ENCODE data around the gene TTI1.
A peak's percentile ranks its signal among the peaks of the same experiment; 100 is the strongest.

TTI1 gene

DNA sequence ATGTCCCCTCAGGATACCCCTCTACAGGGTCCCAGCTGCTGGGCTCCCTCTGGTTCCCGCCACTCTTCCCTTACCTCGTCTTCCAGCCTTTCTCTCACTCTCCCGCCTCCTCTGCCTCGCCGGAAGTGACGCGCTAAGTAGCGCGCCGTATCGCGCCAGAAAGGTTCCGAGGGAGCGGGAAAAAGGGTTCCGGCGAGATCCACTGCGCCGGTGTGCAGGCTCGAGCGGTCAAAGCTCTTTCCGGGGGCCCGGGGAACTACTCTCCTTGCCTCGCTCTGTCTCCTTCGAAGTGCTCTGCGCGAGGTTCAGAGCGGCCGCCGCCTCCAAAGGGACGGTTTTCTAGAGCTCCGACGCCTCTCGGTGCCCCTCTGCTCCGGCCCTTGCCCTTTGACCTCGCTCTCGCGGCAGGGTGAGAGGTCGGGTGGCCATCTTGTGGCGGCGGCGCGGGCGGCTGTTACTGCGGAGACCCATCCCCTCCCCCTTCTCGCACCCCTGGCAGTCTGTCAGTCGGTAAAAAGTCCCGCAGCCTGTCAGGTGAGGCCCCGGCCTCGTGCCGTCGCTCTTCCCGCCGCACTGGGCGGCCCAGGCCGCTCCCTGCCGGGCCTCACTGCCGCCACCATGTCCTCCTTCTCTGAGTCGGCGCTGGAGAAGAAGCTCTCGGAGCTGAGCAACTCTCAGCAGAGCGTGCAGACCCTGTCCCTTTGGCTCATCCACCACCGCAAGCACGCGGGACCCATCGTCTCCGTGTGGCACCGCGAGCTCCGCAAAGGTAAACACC lies at the start of gene TTI1, which contains the start of gene RPRD1B:
TTI1 (minus strand) TSS at position 127 of the 778 bp plus-strand sequence. CDS start 19,640 bp downstream, outside the sequence.
RPRD1B (plus strand) TSS at position 417 of the 778 bp plus-strand sequence; CDS start at position 619, 202 bp downstream.
- peak; percentile 90 for DNase-seq

DNA sequence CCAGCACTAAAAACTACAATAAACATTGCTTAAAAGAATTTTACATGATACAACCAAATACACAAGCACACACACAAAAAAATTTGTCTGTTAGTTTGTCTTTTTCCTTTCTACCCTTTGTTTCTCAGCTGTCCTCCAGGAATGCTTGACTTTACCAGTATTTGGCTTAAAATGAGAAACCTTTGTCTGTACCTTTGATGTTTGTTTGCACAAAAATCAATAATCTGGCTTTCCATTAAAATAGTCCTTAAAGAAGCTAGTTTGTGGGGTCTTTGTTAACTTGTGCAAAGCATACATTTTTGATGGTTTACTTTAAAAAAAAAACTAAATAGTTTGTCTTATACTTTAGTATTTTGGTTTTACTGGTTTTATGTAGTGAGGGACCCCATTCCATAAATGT lies 49.6 kb upstream of the TTI1 start:
- no peak for DNase-seq

DNA sequence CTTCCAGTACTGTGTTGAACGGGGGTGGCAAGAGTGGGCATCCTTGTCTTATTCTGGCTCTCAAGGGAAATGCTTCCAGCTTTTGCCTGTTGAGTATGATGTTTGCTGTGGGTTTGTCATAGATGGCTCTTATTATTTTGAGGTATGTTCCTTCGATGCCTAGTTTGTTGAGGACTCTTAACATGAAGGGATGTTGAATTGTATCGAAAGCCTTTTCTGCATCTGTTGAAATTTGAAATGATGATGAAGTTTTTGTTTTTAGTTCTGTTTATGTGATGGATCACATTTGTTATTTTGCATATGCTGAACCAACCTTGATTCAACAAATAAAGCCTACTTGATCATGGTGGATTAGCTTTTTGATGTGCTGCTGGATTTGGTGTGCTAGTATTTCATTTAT lies 48.3 kb upstream of the TTI1 start:
- no peak for DNase-seq

DNA sequence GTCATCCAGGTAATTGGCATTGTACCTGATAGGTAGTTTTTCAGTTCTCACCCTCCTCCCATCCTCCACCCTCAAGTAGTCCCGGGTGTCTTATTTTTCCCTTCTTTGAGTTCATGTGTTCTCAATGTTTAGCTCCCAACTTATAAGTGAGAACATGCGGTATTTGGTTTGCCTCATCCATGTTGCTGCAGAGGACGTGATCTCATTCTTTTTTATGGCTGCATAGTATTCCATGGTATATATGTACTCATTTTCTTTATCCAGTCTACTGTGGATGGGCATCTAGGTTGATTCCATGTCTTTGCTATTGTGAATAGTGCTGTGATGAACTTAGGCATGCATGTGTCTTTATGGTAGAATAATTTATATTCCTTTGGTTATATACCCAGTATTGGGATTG lies 46.1 kb upstream of the TTI1 start:
- no peak for DNase-seq

DNA sequence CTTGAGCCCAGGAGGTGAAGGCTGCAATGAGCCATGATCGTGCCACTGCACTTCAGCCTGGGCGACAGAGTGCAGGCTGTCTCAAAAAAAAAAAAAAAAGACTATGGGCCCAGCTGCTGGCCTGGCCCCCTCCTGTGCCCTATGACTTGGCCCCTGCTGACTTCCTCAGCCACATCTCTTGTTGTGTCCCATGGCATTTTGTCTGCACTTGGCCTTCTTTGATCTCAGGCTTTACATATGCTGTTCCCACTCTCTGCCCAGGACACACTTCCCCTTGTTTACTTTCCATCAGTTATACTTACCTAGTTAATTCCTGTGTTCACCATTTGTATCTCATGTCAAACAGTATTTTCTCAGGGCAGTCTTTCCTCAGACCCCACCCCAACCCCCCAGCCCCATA lies 44.8 kb upstream of the TTI1 start:
- no peak for DNase-seq

DNA sequence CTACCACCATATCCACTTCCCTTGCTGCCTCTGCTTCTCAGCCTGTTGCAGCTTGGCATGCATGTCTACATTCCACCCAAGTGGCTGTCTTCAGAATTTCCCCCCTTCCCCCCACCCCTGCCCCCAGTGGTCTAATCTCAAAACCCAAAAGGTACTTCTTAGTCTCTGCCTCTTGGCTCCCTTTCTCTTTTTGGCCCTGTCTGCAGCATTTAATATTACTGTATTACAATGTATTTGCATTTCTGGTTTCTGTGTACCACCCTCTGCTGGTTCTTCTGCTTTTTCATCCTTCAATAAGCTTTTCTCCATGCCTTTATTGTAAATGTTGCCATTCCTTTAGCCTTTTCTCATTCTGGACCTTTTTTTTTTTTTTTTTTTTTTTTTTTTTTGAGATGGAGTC lies 43.3 kb upstream of the TTI1 start:
- no peak for DNase-seq

DNA sequence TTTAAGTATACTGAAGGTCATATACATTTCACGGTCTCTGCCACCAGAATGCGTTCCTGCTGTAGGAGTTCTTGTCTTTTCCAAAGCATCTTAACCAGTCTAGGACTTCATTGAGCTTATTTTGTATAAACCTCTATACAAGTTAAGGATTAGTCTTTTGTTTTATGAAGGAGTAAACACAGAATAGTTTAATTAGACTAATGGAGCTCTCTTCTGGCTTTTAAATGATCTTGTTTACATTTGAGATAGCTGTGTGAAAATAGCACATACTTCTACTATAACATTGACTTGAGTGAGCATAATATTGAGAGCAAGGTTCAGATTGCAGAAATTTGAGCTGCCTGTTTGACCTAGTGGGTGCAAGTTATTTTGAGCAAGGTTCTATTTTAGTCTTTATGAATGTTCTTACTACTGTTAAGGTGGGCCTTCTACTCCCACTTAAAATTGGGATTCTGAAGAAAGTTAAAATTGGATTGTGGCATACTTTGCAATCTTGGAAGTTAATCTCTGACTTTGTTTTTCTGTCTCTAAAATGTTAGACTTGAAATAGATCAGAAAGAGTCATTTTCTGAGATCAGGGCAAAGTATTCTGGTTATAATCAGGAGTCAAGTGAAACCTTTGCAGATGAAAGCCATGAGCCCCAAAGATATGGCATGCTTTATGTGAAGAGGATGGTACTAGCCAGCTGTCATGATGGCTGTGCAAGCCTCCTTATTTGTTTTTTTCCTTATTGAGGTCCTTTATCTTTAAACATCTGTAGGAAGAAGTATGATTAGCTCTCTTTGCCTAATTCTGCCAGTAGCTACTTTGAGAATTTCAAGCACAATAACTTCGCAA lies 42.1 kb upstream of the TTI1 start:
- no peak for DNase-seq

DNA sequence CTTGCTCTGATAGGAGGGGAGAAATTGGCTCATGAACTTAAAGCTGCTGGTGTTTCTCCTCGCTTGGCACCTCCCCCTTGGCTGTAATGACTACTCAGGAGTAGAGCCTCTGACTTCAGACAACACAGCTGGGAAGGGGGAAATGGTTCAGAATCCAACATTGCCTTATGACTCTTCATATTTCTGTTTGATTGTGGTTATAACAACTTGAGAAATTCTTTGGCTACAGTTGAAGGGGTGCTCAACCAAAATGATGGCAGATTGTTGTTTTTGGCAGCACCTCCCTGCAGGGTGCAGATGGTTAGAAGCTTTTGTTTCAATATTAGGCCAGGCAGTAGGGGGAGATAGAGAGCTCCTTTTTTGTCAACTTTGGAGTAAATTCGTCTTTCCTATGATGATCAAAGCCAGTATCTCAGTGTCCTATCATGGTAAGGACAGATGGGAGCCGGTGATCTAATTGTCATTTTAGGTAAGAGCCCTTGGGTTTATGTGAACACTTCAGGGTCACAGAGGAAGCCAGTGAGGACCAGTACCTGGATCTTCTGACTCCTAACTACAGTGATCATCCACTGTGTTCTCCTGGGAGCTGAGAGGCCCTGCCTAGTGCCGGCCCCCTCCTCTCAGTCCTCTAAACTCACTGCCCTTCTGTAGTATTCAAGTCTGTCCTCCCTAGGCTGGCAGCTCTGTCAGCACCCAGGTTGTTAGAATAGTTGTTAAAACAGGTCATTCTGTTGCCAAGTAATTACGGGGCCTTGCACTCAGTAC lies 40.2 kb upstream of the TTI1 start:
- peak; percentile 86 for DNase-seq

DNA sequence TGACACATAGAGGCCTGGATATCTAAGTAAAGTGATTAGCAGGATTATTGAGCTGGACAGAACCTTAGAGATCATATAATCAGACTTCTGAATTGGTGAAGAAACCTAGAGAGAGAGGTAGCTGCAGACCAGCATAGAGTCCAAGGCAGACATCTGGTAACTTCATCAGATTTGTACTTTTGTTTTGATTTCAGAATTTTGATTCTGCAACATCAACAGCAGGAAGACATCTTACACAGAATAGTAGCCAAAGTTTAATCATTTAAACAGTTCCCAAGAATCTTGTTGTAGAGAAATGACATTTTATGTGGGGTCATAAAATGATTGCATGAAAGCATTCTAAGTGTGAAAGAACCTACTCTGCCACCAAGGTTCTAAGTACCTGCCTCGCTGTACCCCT lies 39.6 kb upstream of the TTI1 start:
- DNase-seq, result no peak

DNA sequence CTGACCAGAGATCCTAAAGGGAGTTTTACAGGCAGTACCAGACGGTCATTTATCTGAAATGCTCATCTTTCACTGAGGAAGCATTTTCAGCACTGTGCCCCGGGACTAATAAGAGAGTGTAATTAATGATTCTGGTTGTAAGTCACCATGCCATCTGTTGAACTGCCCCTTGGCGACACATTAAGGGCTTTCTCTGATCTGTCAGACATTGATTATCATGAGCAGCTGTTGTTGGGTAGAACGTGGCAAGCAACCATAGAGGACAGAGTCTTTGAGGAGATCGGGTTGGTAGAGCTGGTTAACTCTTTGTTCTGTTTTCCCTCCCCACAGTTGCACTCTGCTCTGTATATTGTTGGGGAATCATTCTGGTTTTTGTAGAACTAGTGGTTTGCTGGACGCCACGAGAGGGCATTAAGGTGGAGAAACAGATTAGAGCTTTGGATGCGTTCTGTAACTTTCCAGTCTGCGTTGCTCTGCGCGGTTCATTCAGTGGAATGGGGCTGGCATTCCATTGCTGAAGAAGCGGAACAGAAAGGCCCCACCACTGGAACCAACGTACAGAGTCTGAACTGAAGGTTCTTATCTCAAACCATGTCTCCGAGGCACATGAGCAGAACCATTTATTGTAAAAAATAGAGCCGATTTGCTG lies 34.6 kb upstream of the TTI1 start:
- no peak for DNase-seq

DNA sequence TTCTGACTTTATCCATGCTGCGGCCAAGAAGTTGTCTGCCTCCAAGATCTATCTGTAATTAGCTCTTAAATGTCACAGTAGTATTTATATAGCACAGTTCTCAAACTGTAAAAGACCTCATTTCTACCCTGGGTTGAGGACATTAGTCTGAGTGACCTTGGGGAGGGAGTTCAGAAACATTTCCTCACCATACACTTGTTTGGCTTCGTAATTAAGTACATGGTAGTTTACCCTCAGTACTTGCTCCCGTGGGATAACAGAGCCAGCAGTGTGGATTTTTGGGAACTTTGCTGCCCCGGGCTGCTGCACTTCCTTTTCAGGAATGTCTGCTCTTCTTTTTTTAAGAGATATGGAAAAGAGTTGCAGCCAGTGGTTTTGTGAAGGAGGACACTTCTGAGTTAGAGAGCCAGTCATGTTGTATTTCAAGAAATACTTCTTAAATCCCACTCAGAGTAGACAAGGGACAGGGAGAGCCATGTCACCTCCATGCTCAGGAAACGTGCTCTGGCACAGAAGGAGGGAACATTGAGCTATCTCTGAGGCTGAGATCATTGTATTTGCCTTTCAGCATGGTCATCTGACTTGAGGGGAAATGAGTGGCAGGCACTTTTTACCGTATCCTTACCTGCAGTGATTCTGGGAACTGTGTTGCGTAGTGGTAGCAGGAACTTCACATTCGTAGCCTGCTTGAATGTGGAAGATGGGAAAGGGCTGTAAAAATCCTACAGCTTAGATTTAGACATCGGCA lies 33.9 kb upstream of the TTI1 start:
- no peak for DNase-seq

DNA sequence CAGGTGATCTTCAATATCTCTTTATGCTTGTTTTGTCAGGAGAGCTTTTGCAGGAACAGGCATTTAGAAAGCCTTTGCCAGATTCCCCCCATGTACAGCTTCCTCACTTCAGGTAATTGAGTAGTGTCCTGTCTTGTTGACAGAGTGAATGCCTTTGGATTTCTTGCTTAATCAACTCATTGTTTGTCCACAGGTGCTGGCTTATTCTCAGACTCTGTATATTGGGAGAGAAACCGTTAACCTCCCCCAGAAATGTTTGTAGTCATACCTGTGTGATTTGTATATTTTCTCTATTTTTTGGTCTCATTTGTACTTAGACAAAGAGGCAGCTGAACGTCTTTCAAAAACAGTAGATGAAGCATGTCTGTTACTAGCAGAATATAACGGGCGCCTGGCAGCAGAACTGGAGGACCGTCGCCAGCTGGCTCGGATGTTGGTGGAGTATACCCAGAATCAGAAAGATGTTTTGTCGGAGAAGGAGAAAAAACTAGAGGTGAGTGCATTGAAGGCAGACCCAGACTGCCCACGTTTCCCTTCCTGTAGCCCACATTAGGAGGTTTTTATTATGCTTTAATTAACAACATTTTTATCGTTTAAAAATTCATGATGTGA lies 32.6 kb upstream of the TTI1 start:
- DNase-seq, result no peak

DNA sequence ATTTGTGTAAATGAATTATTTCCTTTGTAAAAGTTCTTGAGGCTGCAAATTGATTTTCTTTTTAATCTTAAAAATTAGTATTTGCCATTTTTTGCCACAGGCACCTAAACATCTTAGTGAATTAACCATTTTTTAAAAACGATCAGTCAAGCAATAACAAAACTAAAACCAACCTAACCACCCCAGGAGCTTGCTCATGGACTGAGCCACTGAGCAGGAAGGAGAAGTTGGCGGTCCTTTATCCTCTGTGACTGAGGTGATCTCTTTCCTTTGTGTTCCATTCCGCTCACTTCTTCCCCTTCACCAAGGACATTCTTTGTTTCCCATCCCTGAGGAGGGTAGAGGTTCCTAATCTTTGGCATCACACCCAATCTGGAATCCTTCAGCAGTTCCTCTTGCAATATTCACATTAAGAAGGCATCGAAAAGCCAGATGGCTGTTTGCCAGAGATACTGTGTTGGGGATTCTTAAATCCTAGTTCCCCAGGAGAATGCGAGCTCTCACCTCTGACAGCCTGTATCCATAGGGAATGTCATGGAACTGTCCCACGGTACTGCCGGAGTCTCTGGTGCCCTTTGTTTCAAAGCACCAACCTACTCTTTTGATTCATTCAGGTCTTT lies 30.8 kb upstream of the TTI1 start:
- DNase-seq, result no peak

DNA sequence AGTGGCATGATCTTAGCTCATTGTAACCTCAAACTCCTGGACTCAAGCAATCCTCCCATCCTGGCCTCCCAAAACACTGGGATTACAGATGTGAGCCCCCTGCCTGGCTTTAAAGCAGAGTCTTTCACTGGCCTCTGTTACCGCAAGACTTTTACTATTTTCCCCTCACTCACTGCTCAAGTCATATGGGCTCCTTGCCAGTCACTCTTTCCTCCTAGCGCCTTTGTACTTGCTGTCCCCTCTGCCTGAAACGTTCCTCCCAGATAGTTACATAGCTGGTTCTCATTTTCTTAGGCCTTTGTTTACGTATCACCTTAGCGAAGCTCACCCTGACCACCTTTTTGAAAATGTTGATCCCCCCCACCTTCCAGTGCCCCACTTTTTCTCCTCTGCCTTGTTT lies 29.6 kb upstream of the TTI1 start:
- no peak for DNase-seq

DNA sequence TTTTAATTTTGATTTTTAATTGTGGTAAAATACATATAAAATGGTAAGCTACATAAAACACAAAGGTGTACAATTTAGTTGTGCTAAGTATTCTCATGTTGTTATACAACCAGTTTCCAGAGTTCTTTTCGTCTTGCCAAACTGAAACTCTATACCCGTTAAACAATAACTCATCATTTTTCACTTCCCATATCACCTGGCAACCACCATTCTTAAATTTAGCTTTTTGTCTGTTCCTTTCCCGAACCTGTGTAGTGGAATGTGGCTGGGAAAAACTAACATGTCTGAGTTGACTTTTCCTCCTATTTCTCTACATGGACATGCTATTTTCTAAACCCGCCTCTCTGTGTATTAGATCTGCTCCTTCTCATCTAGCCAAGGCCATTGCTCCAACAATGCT lies 27.9 kb upstream of the TTI1 start:
- DNase-seq, result no peak

DNA sequence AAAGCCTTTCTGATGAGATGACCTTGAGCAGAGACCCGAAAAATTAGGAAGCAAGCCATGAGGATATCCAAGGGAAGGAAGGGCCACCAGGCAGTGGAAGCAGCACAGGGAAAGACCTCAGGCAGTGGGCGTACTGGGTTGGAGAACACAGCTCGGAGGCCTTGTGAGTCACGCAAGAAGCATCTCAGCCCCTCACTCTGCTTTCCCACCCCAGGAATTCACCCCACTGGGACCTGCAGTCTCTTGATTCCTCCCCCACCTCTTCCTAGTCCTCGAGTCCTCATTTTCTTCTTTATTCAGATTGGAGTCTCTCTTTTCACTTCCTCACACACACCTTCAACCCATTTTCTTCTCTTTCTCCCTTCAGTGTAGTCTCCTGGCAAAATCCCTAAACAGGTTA lies 27.3 kb upstream of the TTI1 start:
- DNase-seq, result no peak

DNA sequence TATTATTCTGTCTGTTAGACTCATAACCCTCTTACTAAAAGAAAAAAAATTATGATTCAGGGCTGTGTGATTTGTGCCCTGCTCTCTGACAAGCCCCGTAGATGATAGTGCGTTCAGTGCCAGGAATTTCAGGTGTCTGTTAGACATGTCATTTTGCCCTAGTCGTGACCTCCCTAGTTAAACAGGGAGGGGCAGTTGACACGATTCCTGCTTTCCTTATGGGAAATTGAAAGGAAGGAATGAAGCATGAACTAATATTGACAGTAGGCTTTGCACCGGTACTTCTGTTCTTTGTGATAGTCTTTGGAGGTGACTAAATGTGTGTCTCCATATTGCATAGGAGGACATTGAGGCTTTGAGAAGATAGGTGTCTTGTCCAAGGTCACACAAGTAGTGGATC lies 26.6 kb upstream of the TTI1 start:
- peak; percentile 68 for DNase-seq

DNA sequence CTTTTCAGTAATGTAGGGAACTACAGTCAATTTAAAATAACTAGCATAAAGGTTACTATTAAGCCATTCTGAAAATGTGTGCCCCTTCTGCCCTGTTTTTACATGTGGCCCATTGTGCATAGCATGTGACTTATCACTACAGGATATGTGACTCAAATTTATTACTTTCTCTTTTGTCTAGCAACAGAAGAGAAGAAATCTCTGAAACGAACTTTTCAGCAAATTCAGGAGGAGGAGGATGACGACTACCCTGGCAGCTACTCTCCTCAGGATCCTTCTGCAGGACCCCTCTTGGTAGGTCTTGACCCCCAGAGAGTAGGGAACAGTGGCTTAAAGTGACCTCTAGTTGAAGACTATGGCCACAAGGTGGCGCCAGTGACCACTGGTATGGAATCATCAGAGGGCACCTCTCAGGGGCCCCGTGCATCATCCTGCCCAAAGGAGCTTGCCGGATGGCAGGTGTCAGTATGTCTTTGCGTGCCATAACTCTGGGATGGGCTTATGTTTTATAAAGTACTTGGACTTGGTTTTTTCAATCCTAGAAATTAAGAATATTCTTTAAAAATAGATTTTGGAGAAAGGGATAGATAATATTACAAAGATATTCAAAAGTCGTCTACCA lies 24.2 kb upstream of the TTI1 start:
- DNase-seq, result peak; percentile 76

DNA sequence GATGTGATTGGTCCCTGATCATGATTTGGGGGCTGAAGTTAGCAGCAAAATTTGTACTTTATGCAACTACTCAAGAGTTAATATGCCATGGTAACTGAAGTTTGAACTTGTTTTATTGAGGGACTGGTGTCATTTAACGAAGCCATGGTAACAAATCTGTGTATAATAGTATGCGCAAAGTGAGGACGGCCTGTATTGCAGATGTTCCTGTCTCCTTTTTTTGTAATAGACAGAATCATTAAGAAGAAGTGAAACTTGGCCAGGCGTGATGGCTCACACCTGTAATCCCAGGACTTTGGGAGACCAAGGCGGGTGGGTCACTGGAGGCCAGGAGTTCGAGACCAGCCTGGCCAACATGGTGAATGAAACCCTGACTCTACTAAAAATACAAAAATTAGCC lies 22.6 kb upstream of the TTI1 start:
- DNase-seq, result no peak

DNA sequence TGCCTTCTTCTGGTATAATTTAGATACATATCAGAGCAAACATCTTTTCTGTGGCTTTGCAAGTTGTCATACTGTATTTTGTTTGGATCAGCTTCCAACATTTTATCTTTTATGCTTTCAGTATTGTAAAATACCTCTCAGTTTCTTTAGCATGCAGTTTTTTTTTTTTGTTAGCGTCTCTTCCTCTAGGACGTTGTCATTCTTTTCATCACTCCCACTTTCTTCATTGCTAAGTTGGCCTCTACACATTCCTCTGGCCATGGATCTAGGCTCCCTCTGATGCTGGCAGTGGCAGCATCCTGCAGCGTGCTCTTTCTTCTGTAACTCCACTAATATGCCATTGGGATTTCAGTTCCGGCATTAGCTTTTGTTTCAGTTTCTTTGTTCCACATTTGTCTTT lies 22.0 kb upstream of the TTI1 start:
- DNase-seq, result no peak

DNA sequence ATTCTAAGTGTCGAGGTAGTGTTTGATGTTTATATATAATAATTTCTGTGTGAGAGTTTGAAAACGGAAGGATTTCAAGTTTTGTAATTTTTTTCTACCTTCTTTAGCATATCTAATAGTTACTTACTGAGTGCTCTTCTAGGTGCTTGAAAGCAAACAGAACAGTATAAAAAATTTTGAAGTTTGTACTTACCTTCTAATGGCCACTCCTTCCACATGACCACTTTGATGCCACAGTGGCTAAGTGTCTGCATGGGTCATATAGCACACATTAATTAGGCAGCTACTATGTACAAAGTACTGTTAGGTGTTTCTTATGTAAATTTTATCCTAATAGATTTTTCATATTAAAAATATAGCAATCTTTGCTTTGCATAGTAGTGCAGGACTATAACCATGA lies 21.4 kb upstream of the TTI1 start:
- no peak for DNase-seq

Data from NCI-H2029 (cell line).